T-helper 2 cell treated with Interferon-gamma antibody and Interleukin-4, amounts not matched to agents 5 μg/mL and 100 μg/mL, for 36 hours (primary cell): ENCODE data around the gene NOS1.

ENCODE experiments used
- DNase-seq: peaks from one replicate; pipeline ENCODE4 v3.0.0; 2021; ENCODE audit warnings: low spot score
- H3K27ac Mint-ChIP-seq: one replicate; pipeline ENCODE4 v1.8.0; 2021; ENCODE audit warnings: mild to moderate bottlenecking, mixed read lengths
- H3K27me3 Mint-ChIP-seq: one replicate; pipeline ENCODE4 v1.8.0; 2021; ENCODE audit warnings: low read depth, mixed read lengths
- H3K36me3 Mint-ChIP-seq: one replicate; pipeline ENCODE4 v1.8.0; 2021; ENCODE audit warnings: low read depth, mixed read lengths
- H3K4me1 Mint-ChIP-seq: one replicate; pipeline ENCODE4 v1.8.0; 2021; ENCODE audit warnings: low read depth, mixed read lengths
- H3K4me3 Mint-ChIP-seq: one replicate; pipeline ENCODE4 v1.8.0; 2022; ENCODE audit warnings: mild to moderate bottlenecking, moderate library complexity, mixed read lengths
- H3K9me3 Mint-ChIP-seq: one replicate; pipeline ENCODE4 v1.8.0; 2021; ENCODE audit warnings: mixed read lengths

The NOS1 gene

GRCh38 chr12:117359029-117359845 lies 2.2 kb downstream of the NOS1 start:
- Mint-ChIP-seq H3K4me1 (no peaks in the 10 kb centered on the region), H3K9me3 (no peaks in the 10 kb centered on the region)

GRCh38 chr12:117356048-117356447 lies 5.4 kb downstream of the NOS1 start:
- H3K4me3 Mint-ChIP-seq = no peak overlapping the region
- peaks cover 19% of the 10 kb centered on the region for H3K27me3 Mint-ChIP-seq
- H3K4me1 Mint-ChIP-seq = no peaks in the 10 kb centered on the region
- H3K36me3 Mint-ChIP-seq = no peaks in the 10 kb centered on the region
- no peak for DNase-seq
- H3K27ac Mint-ChIP-seq = no peak overlapping the region
- H3K9me3 Mint-ChIP-seq = no peaks in the 10 kb centered on the region

More at GRCh38 chr12:117359029-117359845, 2.2 kb downstream of the NOS1 start:
- no peak for DNase-seq
- no peaks in the 10 kb centered on the region for H3K36me3 Mint-ChIP-seq
- H3K27me3 Mint-ChIP-seq = peaks cover 46% of the 10 kb centered on the region
- no peak overlapping the region for H3K4me3 Mint-ChIP-seq
- no peak overlapping the region for H3K27ac Mint-ChIP-seq

- no peak overlapping the region for H3K27ac Mint-ChIP-seq
- no peak for DNase-seq
- no peaks in the 10 kb centered on the region for H3K27me3 Mint-ChIP-seq
- no peak overlapping the region for H3K4me3 Mint-ChIP-seq
- H3K4me1 Mint-ChIP-seq = no peaks in the 10 kb centered on the region
- no peaks in the 10 kb centered on the region for H3K9me3 Mint-ChIP-seq
- no peaks in the 10 kb centered on the region for H3K36me3 Mint-ChIP-seq
These were observed 8.5 kb downstream of the NOS1 start for GRCh38 chr12:117352883-117353282.

GRCh38 chr12:117352206-117352605 lies 9.2 kb downstream of the NOS1 start:
- H3K9me3 Mint-ChIP-seq = no peaks in the 10 kb centered on the region
- DNase-seq = no peak
- no peak overlapping the region for H3K27ac Mint-ChIP-seq
- no peaks in the 10 kb centered on the region for H3K27me3 Mint-ChIP-seq
- no peak overlapping the region for H3K4me3 Mint-ChIP-seq
- H3K4me1 Mint-ChIP-seq = no peaks in the 10 kb centered on the region
- H3K36me3 Mint-ChIP-seq = no peaks in the 10 kb centered on the region

GRCh38 chr12:117350140-117350539 lies 11.3 kb downstream of the NOS1 start:
- no peaks in the 10 kb centered on the region for H3K4me1 Mint-ChIP-seq
- no peaks in the 10 kb centered on the region for H3K9me3 Mint-ChIP-seq
- no peak overlapping the region for H3K4me3 Mint-ChIP-seq
- no peak overlapping the region for H3K27ac Mint-ChIP-seq
- no peaks in the 10 kb centered on the region for H3K27me3 Mint-ChIP-seq
- DNase-seq = no peak
- H3K36me3 Mint-ChIP-seq = no peaks in the 10 kb centered on the region

- DNase-seq = no peak
- Mint-ChIP-seq H3K27ac (no peak overlapping the region), H3K27me3 (no peaks in the 10 kb centered on the region), H3K9me3 (no peaks in the 10 kb centered on the region), H3K4me3 (no peak overlapping the region), H3K36me3 (no peaks in the 10 kb centered on the region), H3K4me1 (peaks cover 2% of the 10 kb centered on the region)
These were observed 13.8 kb downstream of the NOS1 start for GRCh38 chr12:117347588-117347987.

- Mint-ChIP-seq H3K4me1 (peaks cover 6% of the 10 kb centered on the region), H3K4me3 (no peak overlapping the region), H3K36me3 (no peaks in the 10 kb centered on the region), H3K27ac (no peak overlapping the region), H3K9me3 (no peaks in the 10 kb centered on the region), H3K27me3 (peaks cover 2% of the 10 kb centered on the region)
- DNase-seq = no peak
These were observed 16.7 kb downstream of the NOS1 start for GRCh38 chr12:117344716-117345115.

GRCh38 chr12:117343849-117344248 lies 17.6 kb downstream of the NOS1 start:
- Mint-ChIP-seq H3K36me3 (no peaks in the 10 kb centered on the region), H3K4me1 (peaks cover 6% of the 10 kb centered on the region), H3K4me3 (no peak overlapping the region), H3K9me3 (no peaks in the 10 kb centered on the region), H3K27ac (no peak overlapping the region), H3K27me3 (peaks cover 2% of the 10 kb centered on the region)
- DNase-seq = no peak

- peaks cover 2% of the 10 kb centered on the region for H3K27me3 Mint-ChIP-seq
- H3K4me3 Mint-ChIP-seq = no peak overlapping the region
- H3K36me3 Mint-ChIP-seq = no peaks in the 10 kb centered on the region
- no peak overlapping the region for H3K27ac Mint-ChIP-seq
- H3K9me3 Mint-ChIP-seq = no peaks in the 10 kb centered on the region
- peaks cover 6% of the 10 kb centered on the region for H3K4me1 Mint-ChIP-seq
- no peak for DNase-seq
These were observed 18.1 kb downstream of the NOS1 start for GRCh38 chr12:117343296-117343695.

- Mint-ChIP-seq H3K9me3 (no peaks in the 10 kb centered on the region), H3K36me3 (no peaks in the 10 kb centered on the region), H3K4me1 (peaks cover 6% of the 10 kb centered on the region), H3K27ac (no peak overlapping the region), H3K4me3 (no peak overlapping the region), H3K27me3 (peaks cover 2% of the 10 kb centered on the region)
- DNase-seq = no peak
These were observed 18.7 kb downstream of the NOS1 start for GRCh38 chr12:117342682-117343081.

- Mint-ChIP-seq H3K4me1 (peaks cover 6% of the 10 kb centered on the region), H3K27ac (no peak overlapping the region), H3K27me3 (peaks cover 2% of the 10 kb centered on the region), H3K9me3 (no peaks in the 10 kb centered on the region), H3K4me3 (no peak overlapping the region), H3K36me3 (no peaks in the 10 kb centered on the region)
- no peak for DNase-seq
These were observed 19.2 kb downstream of the NOS1 start for GRCh38 chr12:117342247-117342646.

- H3K27ac Mint-ChIP-seq = no peak overlapping the region
- peaks cover 6% of the 10 kb centered on the region for H3K4me1 Mint-ChIP-seq
- H3K27me3 Mint-ChIP-seq = peaks cover 8% of the 10 kb centered on the region
- H3K36me3 Mint-ChIP-seq = no peaks in the 10 kb centered on the region
- H3K4me3 Mint-ChIP-seq = no peak overlapping the region
- H3K9me3 Mint-ChIP-seq = no peaks in the 10 kb centered on the region
- DNase-seq = no peak
These were observed 22.3 kb downstream of the NOS1 start for GRCh38 chr12:117339104-117339503.

- H3K27me3 Mint-ChIP-seq = peaks cover 9% of the 10 kb centered on the region
- H3K36me3 Mint-ChIP-seq = no peaks in the 10 kb centered on the region
- H3K27ac Mint-ChIP-seq = no peak overlapping the region
- H3K4me1 Mint-ChIP-seq = no peaks in the 10 kb centered on the region
- no peak overlapping the region for H3K4me3 Mint-ChIP-seq
- DNase-seq = no peak
- H3K9me3 Mint-ChIP-seq = no peaks in the 10 kb centered on the region
These were observed 26.4 kb downstream of the NOS1 start for GRCh38 chr12:117334855-117335587.

- H3K27me3 Mint-ChIP-seq = peaks cover 9% of the 10 kb centered on the region
- H3K36me3 Mint-ChIP-seq = no peaks in the 10 kb centered on the region
- DNase-seq = no peak
- no peaks in the 10 kb centered on the region for H3K9me3 Mint-ChIP-seq
- H3K27ac Mint-ChIP-seq = no peak overlapping the region
- no peak overlapping the region for H3K4me3 Mint-ChIP-seq
- no peaks in the 10 kb centered on the region for H3K4me1 Mint-ChIP-seq
These were observed 27.4 kb downstream of the NOS1 start for GRCh38 chr12:117334051-117334450.
